Tibial nerve (tissue), 4 donors: ENCODE measurements around the gene MED1.

Experiments
- EP300 ChIP-seq, 2 donors: sonication (generic); formaldehyde crosslinking; IDR thresholded peaks; one replicate each; pipeline ENCODE4 v1.6.1; 2017; ENCODE audit warnings: antibody characterized with exemption in 2 of 2, mild to moderate bottlenecking in 1 of 2
- POLR2A ChIP-seq, 2 donors: fragments of 450-650 bp; IDR thresholded peaks; one replicate each; pipeline ENCODE4 v1.6.1; 2017; ENCODE audit warnings: antibody characterized with exemption in 2 of 2, mild to moderate bottlenecking in 2 of 2, moderate library complexity in 2 of 2
- TF ChIP-seq, protein P1 (sequence below), 5 experiments: fragments of 200-600 bp in 3 of 5; fragments of 450-650 bp in 2 of 5; sonication (generic) in 3 of 5; IDR thresholded peaks; one replicate each; pipeline ENCODE4 v1.5.1; 2016 to 2019; ENCODE audit warnings: antibody characterized with exemption in 5 of 5, mild to moderate bottlenecking in 3 of 5, moderate library complexity in 2 of 5

DNA sequence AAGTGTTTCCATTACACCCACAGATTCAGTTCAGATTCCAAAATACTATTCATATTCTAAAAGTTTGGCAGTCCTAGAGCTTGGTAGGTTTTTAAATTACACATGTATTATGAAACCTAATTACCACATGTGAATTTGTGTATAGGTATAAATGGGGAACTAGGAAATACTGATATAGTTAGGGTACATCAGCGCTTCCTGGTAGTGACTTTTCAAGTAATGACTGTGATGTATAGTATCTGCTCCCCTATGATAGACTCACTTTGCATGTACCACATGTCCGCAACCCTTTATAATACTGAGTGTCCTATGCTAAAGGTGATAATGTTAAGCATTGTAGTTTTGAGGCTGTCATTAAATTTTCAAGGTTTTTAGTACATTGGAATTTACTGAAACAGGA is 33.1 kb upstream of the MED1 start:
- TF ChIP-seq, protein P1, sequence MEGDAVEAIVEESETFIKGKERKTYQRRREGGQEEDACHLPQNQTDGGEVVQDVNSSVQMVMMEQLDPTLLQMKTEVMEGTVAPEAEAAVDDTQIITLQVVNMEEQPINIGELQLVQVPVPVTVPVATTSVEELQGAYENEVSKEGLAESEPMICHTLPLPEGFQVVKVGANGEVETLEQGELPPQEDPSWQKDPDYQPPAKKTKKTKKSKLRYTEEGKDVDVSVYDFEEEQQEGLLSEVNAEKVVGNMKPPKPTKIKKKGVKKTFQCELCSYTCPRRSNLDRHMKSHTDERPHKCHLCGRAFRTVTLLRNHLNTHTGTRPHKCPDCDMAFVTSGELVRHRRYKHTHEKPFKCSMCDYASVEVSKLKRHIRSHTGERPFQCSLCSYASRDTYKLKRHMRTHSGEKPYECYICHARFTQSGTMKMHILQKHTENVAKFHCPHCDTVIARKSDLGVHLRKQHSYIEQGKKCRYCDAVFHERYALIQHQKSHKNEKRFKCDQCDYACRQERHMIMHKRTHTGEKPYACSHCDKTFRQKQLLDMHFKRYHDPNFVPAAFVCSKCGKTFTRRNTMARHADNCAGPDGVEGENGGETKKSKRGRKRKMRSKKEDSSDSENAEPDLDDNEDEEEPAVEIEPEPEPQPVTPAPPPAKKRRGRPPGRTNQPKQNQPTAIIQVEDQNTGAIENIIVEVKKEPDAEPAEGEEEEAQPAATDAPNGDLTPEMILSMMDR (IDR thresholded peaks at IDR 0.05), result no peak
- no peak for TF ChIP-seq EP300 (IDR thresholded peaks at IDR 0.05)
- no peak for TF ChIP-seq POLR2A (IDR thresholded peaks at IDR 0.05)
